Sigmoid colon (tissue), 7 donors: ENCODE data around the gene DDR2. TPM values are rescaled to one million over a fixed set of nuclear protein-coding genes. Genes with fewer than 3 reads are reported as not detected.

Source experiments
- DNase-seq: peaks from one replicate; pipeline ENCODE4 v3.0.0-alpha.2; 2019
- H3K27ac ChIP-seq, 4 donors: fragments of 200-600 bp; sonication (generic); one replicate each; pipeline ENCODE4 v1.5.1; 2016 to 2019; ENCODE audit warnings: mild to moderate bottlenecking in 1 of 4
- H3K27me3 ChIP-seq, 3 donors: fragments of 200-600 bp; sonication (generic); one replicate each; pipeline ENCODE4 v1.5.1; 2019; ENCODE audit warnings: mild to moderate bottlenecking in 1 of 3
- H3K36me3 ChIP-seq, 4 donors: fragments of 200-600 bp; sonication (generic); one replicate each; pipeline ENCODE4 v1.5.1; 2016 to 2019
- H3K4me1 ChIP-seq, 4 donors: fragments of 200-600 bp; sonication (generic); one replicate each; pipeline ENCODE4 v1.5.1; 2017 to 2019
- H3K4me3 ChIP-seq, 4 donors: fragments of 200-600 bp; sonication (generic); one replicate each; pipeline ENCODE4 v1.5.1; 2017 to 2019; ENCODE audit warnings: mild to moderate bottlenecking in 2 of 4, moderate library complexity in 1 of 4
- H3K9me3 ChIP-seq, 4 donors: fragments of 200-600 bp in 3 of 4; sonication (generic) in 3 of 4; one replicate each; pipeline versions ENCODE4 v1.5.1 to v1.6.1; 2013 to 2019
- CTCF ChIP-seq, 4 experiments: fragments of 450-650 bp in 3 of 4; fragments of 200-600 bp in 1 of 4; IDR thresholded peaks; one replicate each; pipeline ENCODE4 v1.5.1; 2016 to 2019; ENCODE audit warnings: antibody characterized with exemption in 4 of 4, mild to moderate bottlenecking in 3 of 4, moderate library complexity in 2 of 4
- EP300 ChIP-seq, 4 donors: sonication (generic); formaldehyde crosslinking; IDR thresholded peaks; one replicate each; pipeline ENCODE4 v1.6.1; 2017; ENCODE audit warnings: antibody characterized with exemption in 4 of 4
- POLR2A ChIP-seq, 2 donors: fragments of 450-650 bp; IDR thresholded peaks; one replicate each; pipeline ENCODE4 v1.6.1; 2016; ENCODE audit warnings: antibody characterized with exemption in 2 of 2, mild to moderate bottlenecking in 2 of 2, moderate library complexity in 2 of 2
- POLR2AphosphoS5 ChIP-seq, 4 donors: sonication (generic); formaldehyde crosslinking; IDR thresholded peaks; one replicate each; pipeline ENCODE4 v1.6.1; 2017; ENCODE audit warnings: antibody characterized with exemption in 4 of 4
- WGBS, 2 donors: extraction: QIAGEN DNeasy Blood & Tissue Kit; methylation state at CpG; one replicate each; pipeline ENCODE4 v1.1.7; 2013; 5-methylcytosine and 5-hydroxymethylcytosine counted together
- intact Hi-C: fragments of 100-400 bp; cut with DNase I; formaldehyde crosslinking; loops from one replicate; pipeline ENCODE4 v1.15.1; 2023
- polyA plus RNA-seq, 3 donors: library from polyadenylated mRNA; stranded (reverse); fragments of 200-250 nt; gene quantifications; one replicate each; pipeline ENCODE4 v1.2.3, GENCODE V29; 2013
- total RNA-seq, 4 donors: library from RNA; depleted of rRNA; stranded (reverse); fragments of >200 nt; gene quantifications; one replicate each; pipeline ENCODE4 v1.1.0, GENCODE V29; 2016
- donor health status: healthy with polysubstance abuse.
- donor health status: Bipolar disorder and iron deficiency.
- donor health status: healthy.

The DDR2 gene
- total and polyA plus RNA-seq, 7 donors, result 3.5 to 236 (median 150) TPM

- DNase-seq, result no peak
- TF ChIP-seq EP300 (IDR thresholded peaks at IDR 0.05), result no peak
- TF ChIP-seq CTCF (IDR thresholded peaks at IDR 0.05), result no peak
- TF ChIP-seq POLR2AphosphoS5 (IDR thresholded peaks at IDR 0.05), result no peak
- no peak for TF ChIP-seq POLR2A (IDR thresholded peaks at IDR 0.05)
- no peaks in the 10 kb centered on the region for H3K27me3 ChIP-seq
- H3K27ac ChIP-seq, result peak overlapping the region; percentile 58 to 84 (median 80)
- no peaks in the 10 kb centered on the region for H3K36me3 ChIP-seq
- no peaks in the 10 kb centered on the region for H3K9me3 ChIP-seq
- H3K4me3 ChIP-seq, result no peak overlapping the region
- peaks cover 0 to 61% (median 52%) of the 10 kb centered on the region in 4 donors for H3K4me1 ChIP-seq
- intact Hi-C loops, result loop anchor here (5.0 to 10.0 kb wide), 3 partner anchors 53 to 100 kb away; partner anchors contain the start of gene DDR2
Measured at GRCh38 chr1:162732094-162732493, 99.8 kb downstream of the DDR2 start.

- peak; percentile 86 for DNase-seq
- TF ChIP-seq POLR2AphosphoS5 (IDR thresholded peaks at IDR 0.05) (peak in 3 of 4 donors; percentile 49 to 67 (median 65)), CTCF (IDR thresholded peaks at IDR 0.05) (no peak), EP300 (IDR thresholded peaks at IDR 0.05) (peak in 2 of 4 donors; percentile 24 to 39), POLR2A (IDR thresholded peaks at IDR 0.05) (no peak)
- H3K36me3 ChIP-seq, result no peaks in the 10 kb centered on the region
- H3K4me3 ChIP-seq, result no peak overlapping the region
- H3K4me1 ChIP-seq, result peaks cover 0 to 61% (median 52%) of the 10 kb centered on the region in 4 donors
- no peaks in the 10 kb centered on the region for H3K9me3 ChIP-seq
- 78 to 84% methylated on average over 8 of the region's 8 CpGs for WGBS, 2 donors
- intact Hi-C loops, result loop anchor here (5.0 to 10.0 kb wide), 3 partner anchors 52 to 100 kb away; partner anchors contain the start of gene DDR2
- H3K27ac ChIP-seq, result peak overlapping the region; percentile 58 to 84 (median 80)
- no peaks in the 10 kb centered on the region for H3K27me3 ChIP-seq
Measured at GRCh38 chr1:162732566-162733335, 100.5 kb downstream of the DDR2 start.

DNA sequence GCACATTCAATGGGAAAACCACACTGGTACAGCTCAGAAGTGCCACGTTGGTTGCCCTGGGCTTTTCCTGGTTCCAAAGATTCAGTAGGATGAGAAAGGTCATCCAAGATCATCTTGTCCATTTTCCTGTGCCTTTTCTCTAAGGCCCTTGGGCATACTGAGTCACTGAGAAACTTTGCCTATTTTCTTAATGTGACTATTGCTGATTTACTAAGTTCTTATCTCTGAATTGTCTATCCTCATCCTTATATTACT, 101.0 kb downstream of the DDR2 start:
- TF ChIP-seq CTCF (IDR thresholded peaks at IDR 0.05) (no peak), POLR2AphosphoS5 (IDR thresholded peaks at IDR 0.05) (no peak)
- Histone ChIP-seq H3K4me1 (peaks cover 0 to 61% (median 52%) of the 10 kb centered on the region in 4 donors), H3K36me3 (no peaks in the 10 kb centered on the region), H3K9me3 (no peaks in the 10 kb centered on the region), H3K27me3 (no peaks in the 10 kb centered on the region), H3K27ac (peak overlapping the region; percentile 58 to 84 (median 80)), H3K4me3 (no peak overlapping the region)
- no peak for DNase-seq
- intact Hi-C loops, result loop anchor here (5.0 to 10.0 kb wide), 3 partner anchors 52 to 101 kb away; partner anchors contain the start of gene DDR2
- WGBS, 2 donors, result 56 to 76% methylated on average over 1 of the region's 1 CpG

DNA sequence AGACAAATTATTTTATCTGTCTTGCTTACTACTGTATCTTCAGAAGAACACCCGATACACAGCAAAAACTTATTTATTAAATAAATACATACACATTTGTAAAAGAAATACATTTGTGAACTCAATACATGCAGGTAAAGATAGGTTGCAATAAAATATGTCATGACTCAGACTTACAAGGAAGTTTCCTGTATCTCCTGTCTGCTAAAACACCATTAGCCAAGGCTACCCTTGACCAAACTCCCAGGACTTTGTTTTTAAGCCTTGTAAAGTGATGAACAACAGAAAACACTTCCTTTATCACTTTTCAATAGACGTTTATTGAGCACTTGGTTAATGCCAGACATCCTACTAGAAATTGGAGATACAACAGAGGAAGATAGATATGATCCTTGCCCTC, 101.8 kb downstream of the DDR2 start:
- Histone ChIP-seq H3K9me3 (no peaks in the 10 kb centered on the region), H3K4me1 (peaks cover 0 to 61% (median 52%) of the 10 kb centered on the region in 4 donors), H3K4me3 (no peak overlapping the region), H3K36me3 (no peaks in the 10 kb centered on the region), H3K27ac (peak overlapping the region in 3 of 4 donors; percentile 80 to 84 (median 81)), H3K27me3 (no peaks in the 10 kb centered on the region)
- TF ChIP-seq POLR2A (IDR thresholded peaks at IDR 0.05) (no peak), CTCF (IDR thresholded peaks at IDR 0.05) (no peak), EP300 (IDR thresholded peaks at IDR 0.05) (no peak), POLR2AphosphoS5 (IDR thresholded peaks at IDR 0.05) (no peak)
- DNase-seq, result no peak
- intact Hi-C loops, result loop anchor here (5.0 to 10.0 kb wide), 3 partner anchors 51 to 102 kb away; partner anchors contain the start of gene DDR2
- WGBS, 2 donors, result 56 to 75% methylated on average over 2 of the region's 2 CpGs
